B cell (primary cell): Measurements from ENCODE around the gene GRIA3. TPM values are rescaled to one million over a fixed set of nuclear protein-coding genes. Genes with fewer than 3 reads are reported as not detected.

ENCODE experiments used
- ATAC-seq: fragments of 200-7000 bp; cut with Tn5 transposase; one replicate; pipeline ENCODE4 v1.10.0; 2021; ENCODE audit warnings: low read depth, mild to moderate bottlenecking, moderate number of reproducible peaks, moderate library complexity
- CTCF ChIA-PET: fragments of 350-600 bp; sonication (Branson Sonifier 250); formaldehyde crosslinking; loops from one replicate; lab custom pipeline; 2021; ENCODE audit warnings: antibody characterized with exemption, inconsistent platforms; lab: Charles Lee
- POLR2A ChIA-PET: fragments of 350-600 bp; sonication (Branson Sonifier 250); formaldehyde crosslinking; loops from one replicate; lab custom pipeline; 2021; ENCODE audit warnings: antibody characterized with exemption; lab: Charles Lee
- DNase-seq: peaks from one replicate; pipeline ENCODE4 v3.0.0; 2013
- H2AFZ ChIP-seq: 2 replicates; pipeline ENCODE4 v1.6.1; 2012; ENCODE audit warnings: mild to moderate bottlenecking, low read depth, low read length; ENCODE audit not compliant: insufficient read depth, poor library complexity, severe bottlenecking
- H3K27ac ChIP-seq, 2 donors: 1 replicate in 1 of 2; 2 replicates in 1 of 2; pipeline ENCODE4 v1.5.1; 2012 to 2013; ENCODE audit warnings: low read length in 2 of 2, mild to moderate bottlenecking in 2 of 2, moderate library complexity in 1 of 2
- H3K27me3 ChIP-seq, 4 experiments: fragments of 200-600 bp in 1 of 4; sonication (generic) in 1 of 4; replicated peaks in 1 of 4; 1 replicate in 2 of 4; 2 replicates in 2 of 4; pipeline versions ENCODE4 v1.6.1 to v1.7.0; 2013 to 2016; ENCODE audit warnings: low read length in 3 of 4, mild to moderate bottlenecking in 2 of 4, mixed read lengths in 1 of 4, moderate library complexity in 1 of 4; ENCODE audit not compliant: insufficient read depth in 4 of 4, control insufficient read depth in 3 of 4; ENCODE audit errors: control extremely low read depth in 1 of 4
- H3K36me3 ChIP-seq, 2 experiments: replicated peaks in 1 of 2; 1 replicate in 1 of 2; 2 replicates in 1 of 2; pipeline versions ENCODE4 v1.6.1 to v1.7.1; 2013; ENCODE audit warnings: low read length in 1 of 2; ENCODE audit not compliant: insufficient read depth in 2 of 2, control insufficient read depth in 1 of 2; ENCODE audit errors: control extremely low read depth in 1 of 2, extremely low read depth in 1 of 2
- H3K4me1 ChIP-seq, 2 donors: fragments of 200-600 bp in 1 of 2; sonication (generic) in 1 of 2; 1 replicate in 1 of 2; 2 replicates in 1 of 2; pipeline versions ENCODE4 v1.5.1 to v1.6.1; 2013 to 2017; ENCODE audit warnings: low read length in 2 of 2; ENCODE audit not compliant: control insufficient read depth in 2 of 2, insufficient read depth in 2 of 2
- H3K4me2 ChIP-seq: replicated peaks from 2 replicates; pipeline ENCODE3; 2012; ENCODE audit warnings: mild to moderate bottlenecking, low read depth, low read length; ENCODE audit not compliant: poor library complexity, severe bottlenecking
- H3K4me3 ChIP-seq, 5 experiments: fragments of 200-600 bp in 1 of 5; sonication (generic) in 1 of 5; 1 replicate in 3 of 5; 2 replicates in 2 of 5; pipeline versions ENCODE4 v1.5.1 to v1.7.0; 2011 to 2016; ENCODE audit warnings: low read length in 4 of 5, mild to moderate bottlenecking in 4 of 5, low read depth in 2 of 5, control low read depth in 1 of 5, moderate library complexity in 1 of 5; ENCODE audit not compliant: insufficient read depth in 1 of 5; ENCODE audit errors: control extremely low read depth in 1 of 5, extremely low read depth in 1 of 5
- H3K79me2 ChIP-seq: fragments of 200-600 bp; sonication (generic); one replicate; pipeline ENCODE4 v1.6.0; 2016; ENCODE audit warnings: low read length; ENCODE audit not compliant: control insufficient read depth, insufficient read depth
- H3K9ac ChIP-seq: fragments of 200-600 bp; sonication (generic); 2 replicates; pipeline ENCODE4 v1.6.1; 2017; ENCODE audit warnings: mild to moderate bottlenecking, low read length, moderate library complexity
- H3K9me3 ChIP-seq, 3 donors: one replicate each; pipeline versions ENCODE4 v1.6.1 to v1.7.1; 2013; ENCODE audit warnings: low read length in 2 of 3; ENCODE audit not compliant: control insufficient read depth in 2 of 3, insufficient read depth in 1 of 3; ENCODE audit errors: control extremely low read depth in 1 of 3
- H4K20me1 ChIP-seq: 2 replicates; pipeline ENCODE4 v1.6.0; 2012; ENCODE audit warnings: mild to moderate bottlenecking, low read length; ENCODE audit not compliant: insufficient read depth, control insufficient read depth, poor library complexity, severe bottlenecking
- H3K27ac Mint-ChIP-seq: one replicate; pipeline ENCODE4 v1.8.0; 2021; ENCODE audit warnings: mixed read lengths
- H3K27me3 Mint-ChIP-seq: one replicate; pipeline ENCODE4 v1.8.0; 2021; ENCODE audit warnings: mixed read lengths
- H3K4me1 Mint-ChIP-seq: one replicate; pipeline ENCODE4 v1.8.0; 2021; ENCODE audit warnings: mixed read lengths
- H3K4me3 Mint-ChIP-seq: one replicate; pipeline ENCODE4 v1.8.0; 2021; ENCODE audit warnings: mixed read lengths
- H3K9me3 Mint-ChIP-seq: one replicate; pipeline ENCODE4 v1.8.0; 2022; ENCODE audit warnings: mixed read lengths; ENCODE audit not compliant: insufficient read depth
- CTCF ChIP-seq: fragments of 200-600 bp; IDR thresholded peaks from one replicate; pipeline ENCODE4 v1.8.0; 2022; ENCODE audit warnings: antibody characterized with exemption, mild to moderate bottlenecking
- EZH2 ChIP-seq: IDR thresholded peaks from 2 replicates; pipeline ENCODE4 v1.6.1; 2012; ENCODE audit warnings: borderline replicate concordance, low read depth, mild to moderate bottlenecking, moderate library complexity, low read length; ENCODE audit not compliant: insufficient read depth, poor library complexity, severe bottlenecking
- WGBS: methylation state at CpG from one replicate; pipeline ENCODE4 v1.1.5; 2013; ENCODE audit warnings: missing lambda C conversion rate; ENCODE audit not compliant: insufficient coverage; 5-methylcytosine and 5-hydroxymethylcytosine counted together
- intact Hi-C: fragments of 100-400 bp; cut with micrococcal nuclease; formaldehyde crosslinking; loops from one replicate; pipeline ENCODE4 v1.10.0; 2022
- polyA plus RNA-seq: library from polyadenylated mRNA; depleted of rRNA; stranded (reverse); fragments of >200 nt; gene quantifications from 2 replicates; pipeline ENCODE4 v1.2.3, GENCODE V29; 2012
- total RNA-seq, 2 donors: library from RNA; stranded (reverse); fragments of 120-200 nt in 1 of 2; gene quantifications; 1 replicate in 1 of 2; 2 replicates in 1 of 2; pipeline versions ENCODE4 v1.2.3 to v1.2.4, GENCODE V29; 2013 to 2022

Gene GRIA3
- total and polyA plus RNA-seq, 2 donors (not counting 1 experiment from before 2014, with no cell fraction given) = not detected

GRCh38 chrX:123350226-123350625 lies 166.1 kb downstream of the GRIA3 start:
- H3K4me3 ChIP-seq = no peak overlapping the region
- H2AFZ ChIP-seq = no peak overlapping the region
- no peaks in the 10 kb centered on the region for H3K36me3 ChIP-seq
- TF ChIP-seq EZH2 (no peak), CTCF (no peak)
- intact Hi-C loops = no loop called here
- no peaks in the 10 kb centered on the region for H3K9me3 Mint-ChIP-seq
- ChIA-PET POLR2A (no interaction called here), CTCF (no interaction called here)
- H3K27ac Mint-ChIP-seq = no peak overlapping the region
- H3K4me3 Mint-ChIP-seq = no peak overlapping the region
- ATAC-seq = no peak
- H3K79me2 ChIP-seq = no peaks in the 10 kb centered on the region
- H3K4me2 ChIP-seq = no peak overlapping the region
- H3K9me3 ChIP-seq = no peaks in the 10 kb centered on the region
- no peaks in the 10 kb centered on the region for H3K4me1 Mint-ChIP-seq
- H3K4me1 ChIP-seq = no peaks in the 10 kb centered on the region
- no peak overlapping the region for H3K27ac ChIP-seq
- no peaks in the 10 kb centered on the region for H4K20me1 ChIP-seq
- H3K27me3 Mint-ChIP-seq = no peaks in the 10 kb centered on the region
- no peak overlapping the region for H3K9ac ChIP-seq
- no CpG with 5 or more reads among the region's 2 CpGs for WGBS
- H3K27me3 ChIP-seq = no peaks in the 10 kb centered on the region
- DNase-seq = no peak

- no peaks in the 10 kb centered on the region for H3K27me3 ChIP-seq
- H3K36me3 ChIP-seq = no peaks in the 10 kb centered on the region
- POLR2A ChIA-PET = no interaction called here
- intact Hi-C loops = no loop called here
- H3K4me3 ChIP-seq = no peak overlapping the region
- Mint-ChIP-seq H3K27ac (no peak overlapping the region), H3K27me3 (peaks cover 2% of the 10 kb centered on the region), H3K4me1 (no peaks in the 10 kb centered on the region), H3K9me3 (no peaks in the 10 kb centered on the region), H3K4me3 (no peak overlapping the region)
- DNase-seq (no peak), ATAC-seq (no peak)
- no peak overlapping the region for H3K27ac ChIP-seq
- no peaks in the 10 kb centered on the region for H3K4me1 ChIP-seq
- H3K79me2 ChIP-seq = no peaks in the 10 kb centered on the region
- H2AFZ ChIP-seq = no peak overlapping the region
- H4K20me1 ChIP-seq = no peaks in the 10 kb centered on the region
- CTCF ChIA-PET = no interaction called here
- H3K4me2 ChIP-seq = no peak overlapping the region
- no peak overlapping the region for H3K9ac ChIP-seq
- TF ChIP-seq CTCF (no peak), EZH2 (no peak)
- no peaks in the 10 kb centered on the region for H3K9me3 ChIP-seq
Measured at GRCh38 chrX:123357941-123358340, 173.9 kb downstream of the GRIA3 start.
